A549 (cell line): Measurements from ENCODE around the gene ATP8A2. TPM values are rescaled to one million over a fixed set of nuclear protein-coding genes. Genes with fewer than 3 reads are reported as not detected.

Experiments
- ATAC-seq, 2 experiments: fragments of 200-7000 bp in 1 of 2; fragments of >200 bp in 1 of 2; cut with Nextera tagmentation in 1 of 2; cut with Tn5 transposase in 1 of 2; 3 replicates each; pipeline versions ENCODE4 v1.8.0 to v1.9.1; 2018 to 2020; ENCODE audit warnings: mild to moderate bottlenecking in 1 of 2, moderate library complexity in 1 of 2
- CTCF ChIA-PET: fragments of 300-600 bp; sonication (Branson Sonifier 250); formaldehyde crosslinking; extraction: SDS; loops from one replicate; lab custom pipeline; 2021; ENCODE audit warnings: antibody characterized with exemption, inconsistent platforms; lab: Yijun Ruan, JAX
- POLR2A ChIA-PET: fragments of 350-600 bp; formaldehyde crosslinking; extraction: SDS; loops from one replicate; lab custom pipeline; 2021; ENCODE audit warnings: antibody characterized with exemption, inconsistent platforms; lab: Yijun Ruan, JAX
- DNase-seq, 2 experiments: peaks; one replicate each; pipeline versions ENCODE4 v3.0.0 to v3.0.0-alpha.2; 2011 to 2016; ENCODE audit warnings: low read depth in 1 of 2, low spot score in 1 of 2
- FAIRE-seq: peaks from 2 replicates; lab custom pipeline; 2011; peaks lifted over from hg19 to GRCh38; lab: Jason Lieb, UNC
- H3K27ac ChIP-seq, 2 experiments: fragments of >200 bp; sonication (Bioruptor Twin); formaldehyde crosslinking; 3 replicates each; pipeline ENCODE4 v1.5.1; 2016 to 2017
- H3K4me1 ChIP-seq: fragments of >200 bp; sonication (Bioruptor Twin); formaldehyde crosslinking; 3 replicates; pipeline ENCODE4 v1.6.1; 2016
- H3K4me2 ChIP-seq: fragments of >200 bp; sonication (Bioruptor Twin); formaldehyde crosslinking; 3 replicates; pipeline ENCODE4 v1.6.1; 2016
- H3K4me3 ChIP-seq: fragments of >200 bp; sonication (Bioruptor Twin); formaldehyde crosslinking; 3 replicates; pipeline ENCODE4 v1.5.1; 2016
- H3K9me3 ChIP-seq: fragments of >200 bp; sonication (Bioruptor Twin); formaldehyde crosslinking; 3 replicates; pipeline ENCODE4 v1.6.1; 2016
- BHLHE40 ChIP-seq: IDR thresholded peaks from 2 replicates; pipeline ENCODE4 v1.6.1; 2012; ENCODE audit warnings: low read depth, low read length, inconsistent platforms
- CBX2 ChIP-seq: fragments of 200-600 bp; sonication (generic); IDR thresholded peaks from 2 replicates; pipeline ENCODE4 v1.6.1; 2016; ENCODE audit warnings: low read depth, mild to moderate bottlenecking, borderline replicate concordance
- EHMT2 ChIP-seq: fragments of 200-600 bp; sonication (generic); IDR thresholded peaks from 2 replicates; pipeline ENCODE4 v1.6.1; 2016; ENCODE audit warnings: antibody characterized with exemption, low read depth, mild to moderate bottlenecking, moderate library complexity
- ELK1 ChIP-seq: fragments of 150-350 bp; IDR thresholded peaks from 2 replicates; pipeline ENCODE4 v1.6.1; 2014; ENCODE audit warnings: low read depth, mild to moderate bottlenecking, low read length
- EP300 ChIP-seq, 2 experiments: fragments of >200 bp; sonication (Bioruptor Twin); formaldehyde crosslinking; IDR thresholded peaks; 2 replicates in 1 of 2; 3 replicates in 1 of 2; pipeline ENCODE4 v1.6.1; 2016 to 2017
- ESRRA ChIP-seq: fragments of 150-350 bp; IDR thresholded peaks from 2 replicates; pipeline ENCODE4 v1.6.1; 2014; ENCODE audit warnings: mild to moderate bottlenecking, low read length, borderline replicate concordance
- FOSL2 ChIP-seq, 2 experiments: fragments of 450-650 bp in 1 of 2; fragments of >200 bp in 1 of 2; sonication (Bioruptor Twin) in 1 of 2; formaldehyde crosslinking; IDR thresholded peaks; 2 replicates each; pipeline versions ENCODE4 v1.5.0 to v1.6.1; 2016 to 2020; ENCODE audit warnings: mild to moderate bottlenecking in 1 of 2, moderate library complexity in 1 of 2
- FOXS1 ChIP-seq: fragments of 250-450 bp; sonication (Bioruptor Pico); IDR thresholded peaks from 2 replicates; pipeline ENCODE4 v1.5.0; 2020; ENCODE audit warnings: mild to moderate bottlenecking, moderate library complexity
- GATA3 ChIP-seq: IDR thresholded peaks from 2 replicates; pipeline ENCODE4 v1.6.1; 2012; ENCODE audit warnings: borderline replicate concordance
- HDAC2 ChIP-seq: fragments of 200-600 bp; sonication (generic); IDR thresholded peaks from 2 replicates; pipeline ENCODE4 v1.6.1; 2016
- HEYL ChIP-seq: fragments of 250-450 bp; sonication (Bioruptor Pico); IDR thresholded peaks from 2 replicates; pipeline ENCODE4 v1.8.0; 2021; ENCODE audit warnings: mild to moderate bottlenecking, moderate library complexity
- HMGXB4 ChIP-seq: fragments of 250-450 bp; sonication (Bioruptor Pico); IDR thresholded peaks from 2 replicates; pipeline ENCODE4 v1.5.0; 2021; ENCODE audit warnings: mild to moderate bottlenecking, moderate library complexity, borderline replicate concordance
- JUN ChIP-seq, 2 experiments: fragments of >200 bp; sonication (Bioruptor Twin); formaldehyde crosslinking; IDR thresholded peaks; 2 replicates in 1 of 2; 3 replicates in 1 of 2; pipeline ENCODE4 v1.6.1; 2016 to 2017
- JUNB ChIP-seq: fragments of >200 bp; sonication (Bioruptor Twin); formaldehyde crosslinking; IDR thresholded peaks from 2 replicates; pipeline ENCODE4 v1.6.1; 2016
- KDM1A ChIP-seq: fragments of 200-600 bp; sonication (generic); IDR thresholded peaks from 2 replicates; pipeline ENCODE4 v1.6.1; 2016; ENCODE audit warnings: low read depth, mild to moderate bottlenecking
- KDM5A ChIP-seq: fragments of 200-600 bp; sonication (generic); IDR thresholded peaks from 2 replicates; pipeline ENCODE4 v1.6.1; 2016; ENCODE audit warnings: antibody characterized with exemption, mild to moderate bottlenecking
- NR3C1 ChIP-seq: fragments of >200 bp; sonication (Bioruptor Twin); formaldehyde crosslinking; IDR thresholded peaks from 3 replicates; pipeline ENCODE4 v1.6.1; 2017
- PBX3 ChIP-seq: IDR thresholded peaks from 2 replicates; pipeline ENCODE4 v1.6.1; 2012
- RAD21 ChIP-seq, 2 experiments: fragments of >200 bp in 1 of 2; sonication (Bioruptor Twin) in 1 of 2; formaldehyde crosslinking in 1 of 2; IDR thresholded peaks in 1 of 2; conservative IDR thresholded peaks in 1 of 2; 2 replicates in 1 of 2; 3 replicates in 1 of 2; pipeline ENCODE4 v1.6.1; 2012 to 2018; ENCODE audit warnings: inconsistent platforms in 1 of 2
- RARB ChIP-seq: fragments of 250-450 bp; sonication (Bioruptor Pico); IDR thresholded peaks from 2 replicates; pipeline ENCODE4 v1.8.0; 2021; ENCODE audit warnings: mild to moderate bottlenecking, moderate library complexity
- RNF2 ChIP-seq: fragments of 200-600 bp; sonication (generic); IDR thresholded peaks from 2 replicates; pipeline ENCODE4 v1.6.1; 2016; ENCODE audit warnings: low read depth, mild to moderate bottlenecking, antibody characterized with exemption, moderate library complexity, borderline replicate concordance
- TFCP2L1 ChIP-seq: fragments of 250-450 bp; sonication (Bioruptor Pico); IDR thresholded peaks from 2 replicates; pipeline ENCODE4 v1.5.0; 2021; ENCODE audit warnings: mild to moderate bottlenecking
- ZFP36 ChIP-seq: fragments of 450-650 bp; IDR thresholded peaks from 2 replicates; pipeline ENCODE4 v1.6.1; 2014; ENCODE audit warnings: borderline replicate concordance; ENCODE audit not compliant: partially characterized antibody
- ZNF302 ChIP-seq: fragments of 250-450 bp; sonication (Bioruptor Pico); IDR thresholded peaks from 2 replicates; pipeline ENCODE4 v1.9.0; 2021; ENCODE audit warnings: inconsistent platforms, mild to moderate bottlenecking, moderate library complexity
- WGBS: methylation state at CpG from one replicate; pipeline ENCODE4 v1.1.6; 2017; ENCODE audit errors: missing lambda C conversion rate; 5-methylcytosine and 5-hydroxymethylcytosine counted together
- polyA plus RNA-seq, 4 experiments: library from polyadenylated mRNA; depleted of rRNA in 3 of 4; stranded (reverse); fragments of >200 nt; fragmentation: RNase III in 1 of 4; extraction: RNeasy Plus Mini Kit Qiagen cat#74134 plus additional on column Dnase treatment in 1 of 4; gene quantifications; 2 replicates in 3 of 4; 3 replicates in 1 of 4; pipeline ENCODE4 v1.2.3, GENCODE V29; 2011 to 2017
- TF ChIP-seq, protein P1 (sequence below): fragments of 250-450 bp; sonication (Bioruptor Pico); IDR thresholded peaks from 2 replicates; pipeline ENCODE4 v1.5.0; 2020; ENCODE audit warnings: low read depth, mild to moderate bottlenecking, moderate library complexity

ATP8A2 gene
- polyA plus RNA-seq, 2 of the 4 experiments (the other 2 are of a cell fraction), result 0.03 TPM; not detected in 1

- WGBS, result 77% methylated on average over 6 of the region's 10 CpGs
- peak overlapping the region; percentile 36; the same call in 2 of the 3 replicates for H3K4me3 ChIP-seq
- TF ChIP-seq JUNB (no peak), EHMT2 (no peak)
- TF ChIP-seq, all 56 proteins: peak for 0
- ChIA-PET POLR2A (no interaction called here), CTCF (no interaction called here)
- Histone ChIP-seq H3K9me3 (no peaks in the 10 kb centered on the region), H3K4me1 (no peaks in the 10 kb centered on the region), H3K4me2 (peak overlapping the region; percentile 75; the same call in 2 of the 3 replicates), H3K27ac (no peak overlapping the region)
- ATAC-seq, result peak in 1 of 2 experiments; percentile 25; a peak in 1 of 6 replicates
- DNase-seq, result no peak
- no peak for FAIRE-seq
These were observed 680.6 kb downstream of the ATP8A2 start for GRCh38 chr13:26052337-26052736.

GRCh38 chr13:26053418-26053980, 681.7 kb downstream of the ATP8A2 start:
- DNase-seq (no peak), FAIRE-seq (no peak), ATAC-seq (no peak)
- TF ChIP-seq JUN (IDR thresholded peaks at IDR 0.05) (no peak), RARB (CRISPR knock-in tag) (no peak), HMGXB4 (CRISPR knock-in tag) (no peak), FOXS1 (no peak), RAD21 (conservative IDR thresholded peaks at IDR 0.05 in 1 of 2, IDR thresholded peaks at IDR 0.05 in 1 of 2) (no peak), GATA3 (no peak), ZNF302 (CRISPR knock-in tag) (no peak), NR3C1 (no peak), HDAC2 (no peak), PBX3 (no peak), FOSL2 (IDR thresholded peaks at IDR 0.05) (no peak), FOSL2 (CRISPR knock-in tag; IDR thresholded peaks at IDR 0.05) (no peak), RNF2 (no peak), KDM1A (no peak)
- TF ChIP-seq, protein P1, sequence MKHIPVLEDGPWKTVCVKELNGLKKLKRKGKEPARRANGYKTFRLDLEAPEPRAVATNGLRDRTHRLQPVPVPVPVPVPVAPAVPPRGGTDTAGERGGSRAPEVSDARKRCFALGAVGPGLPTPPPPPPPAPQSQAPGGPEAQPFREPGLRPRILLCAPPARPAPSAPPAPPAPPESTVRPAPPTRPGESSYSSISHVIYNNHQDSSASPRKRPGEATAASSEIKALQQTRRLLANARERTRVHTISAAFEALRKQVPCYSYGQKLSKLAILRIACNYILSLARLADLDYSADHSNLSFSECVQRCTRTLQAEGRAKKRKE (CRISPR knock-in tag), result no peak
- no peak overlapping the region for H3K4me3 ChIP-seq
- WGBS, result 61% methylated on average over 6 of the region's 6 CpGs
- no peaks in the 10 kb centered on the region for H3K4me1 ChIP-seq
- ChIA-PET CTCF (no interaction called here), POLR2A (no interaction called here)
- no peaks in the 10 kb centered on the region for H3K9me3 ChIP-seq
- no peak overlapping the region for H3K27ac ChIP-seq
- H3K4me2 ChIP-seq, result no peak overlapping the region

DNA sequence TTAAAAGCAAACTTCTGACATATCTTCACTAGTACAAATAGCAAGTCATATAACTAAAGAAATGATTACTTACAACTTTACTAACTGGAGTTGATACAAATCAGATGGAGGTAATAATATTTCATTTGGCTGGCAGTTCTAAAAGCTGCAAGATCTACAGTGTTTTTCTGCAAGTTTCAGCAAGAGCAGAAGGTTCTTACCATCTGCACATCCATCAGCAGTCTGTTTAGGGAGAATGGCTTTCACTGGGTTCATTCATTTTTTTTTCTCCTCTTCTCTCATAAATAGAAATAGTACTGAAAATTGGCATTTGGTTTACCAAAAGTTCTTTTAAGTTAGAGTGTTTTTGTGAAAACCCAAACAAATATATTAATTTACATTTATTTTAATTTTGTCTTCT, 683.1 kb downstream of the ATP8A2 start:
- no peak for ATAC-seq
- H3K9me3 ChIP-seq, result no peaks in the 10 kb centered on the region
- no peak overlapping the region for H3K4me2 ChIP-seq
- FAIRE-seq, result no peak
- no peak for TF ChIP-seq HMGXB4 (CRISPR knock-in tag)
- TF ChIP-seq JUNB, result no peak
- no peak for TF ChIP-seq ZFP36
- no peak for TF ChIP-seq GATA3
- no peak for TF ChIP-seq EP300 (IDR thresholded peaks at IDR 0.05)
- no peak for TF ChIP-seq HEYL (CRISPR knock-in tag)
- TF ChIP-seq ELK1, result no peak
- no peak for TF ChIP-seq TFCP2L1 (CRISPR knock-in tag)
- no peak for TF ChIP-seq ESRRA
- no peak for TF ChIP-seq BHLHE40
- TF ChIP-seq CBX2, result no peak
- TF ChIP-seq KDM1A, result no peak
- TF ChIP-seq KDM5A, result no peak
- TF ChIP-seq, all 56 proteins: peak for 0
- no peak overlapping the region for H3K4me3 ChIP-seq
- H3K4me1 ChIP-seq, result no peaks in the 10 kb centered on the region
- H3K27ac ChIP-seq, result no peak overlapping the region
- CTCF ChIA-PET, result interaction anchor here (0.8 kb wide), 1 partner anchor 10 kb away, joined by 3 read pairs; no protein-coding TSS in a partner anchor
- DNase-seq, result no peak
- POLR2A ChIA-PET, result no interaction called here
